GM19239 (cell line): ENCODE data around the gene SND1.
A peak's percentile ranks its signal among the peaks of the same experiment; 100 is the strongest.
"Not testable (repeated sequence)": the region's sequence is repeated elsewhere in the genome, so short reads cannot be mapped to it uniquely, and the experiment has no call there.

ENCODE experiments used
- DNase-seq: peaks from one replicate; pipeline ENCODE4 v3.0.0; 2011; ENCODE audit warnings: low spot score; ENCODE audit not compliant: insufficient read length
- FAIRE-seq: peaks from 2 replicates; lab custom pipeline; 2011; peaks lifted over from hg19 to GRCh38; lab: Jason Lieb, UNC

The SND1 gene

GRCh38 chr7:127652333-127653248 lies 597 bp downstream of the SND1 start:
- no peak for DNase-seq
- peak; percentile 70 for FAIRE-seq

- DNase-seq (no peak), FAIRE-seq (no peak)
These were observed 1.4 kb downstream of the SND1 start for GRCh38 chr7:127653396-127653795.

- FAIRE-seq (no peak), DNase-seq (no peak)
These were observed 2.7 kb downstream of the SND1 start for GRCh38 chr7:127654404-127655394.

- DNase-seq (no peak), FAIRE-seq (no peak)
These were observed 3.7 kb downstream of the SND1 start for GRCh38 chr7:127655720-127656119.

- DNase-seq (no peak), FAIRE-seq (no peak)
These were observed 5.5 kb downstream of the SND1 start for GRCh38 chr7:127657500-127657899.

- DNase-seq (no peak), FAIRE-seq (no peak)
These were observed 7.1 kb downstream of the SND1 start for GRCh38 chr7:127658970-127659630.

- DNase-seq, result no peak
- FAIRE-seq, result no peak
These were observed 13.9 kb downstream of the SND1 start for GRCh38 chr7:127665922-127666321.

- no peak for FAIRE-seq
These were observed 14.6 kb downstream of the SND1 start for GRCh38 chr7:127666602-127667001.

GRCh38 chr7:127667017-127667670 lies 15.2 kb downstream of the SND1 start:
- DNase-seq (no peak), FAIRE-seq (no peak)

More at GRCh38 chr7:127666602-127667001, 14.6 kb downstream of the SND1 start:
- DNase-seq, result no peak

- FAIRE-seq, result no peak
- no peak for DNase-seq
These were observed 16.0 kb downstream of the SND1 start for GRCh38 chr7:127667759-127668530.

GRCh38 chr7:127671341-127671740 lies 19.3 kb downstream of the SND1 start:
- DNase-seq (no peak), FAIRE-seq (no peak)

- DNase-seq, result no peak
- FAIRE-seq, result no peak
These were observed 21.9 kb downstream of the SND1 start for GRCh38 chr7:127673902-127674301.

GRCh38 chr7:127674361-127674760 lies 22.4 kb downstream of the SND1 start:
- FAIRE-seq, result no peak

GRCh38 chr7:127674923-127675322 lies 22.9 kb downstream of the SND1 start:
- FAIRE-seq, DNase-seq: not testable (repeated sequence)

More at GRCh38 chr7:127674361-127674760, 22.4 kb downstream of the SND1 start:
- DNase-seq, result no peak

- FAIRE-seq (no peak), DNase-seq (no peak)
These were observed 23.7 kb downstream of the SND1 start for GRCh38 chr7:127675721-127676120.

GRCh38 chr7:127677433-127678230 lies 25.6 kb downstream of the SND1 start:
- no peak for DNase-seq
- FAIRE-seq, result peak; percentile 33

GRCh38 chr7:127678337-127678736 lies 26.3 kb downstream of the SND1 start:
- DNase-seq (no peak), FAIRE-seq (no peak)

GRCh38 chr7:127678947-127679346 lies 27.0 kb downstream of the SND1 start:
- no peak for FAIRE-seq
- DNase-seq, result no peak
